GM23248 (cell line): Measurements from ENCODE around the gene PAQR6. TPM values are rescaled to one million over a fixed set of nuclear protein-coding genes. Genes with fewer than 3 reads are reported as not detected.

Experiments used
- DNase-seq: peaks from one replicate; pipeline ENCODE4 v3.0.0-alpha.2; 2015
- H2AFZ ChIP-seq: fragments of 200-600 bp; sonication (generic); 2 replicates; pipeline ENCODE4 v1.6.1; 2016; ENCODE audit warnings: antibody characterized with exemption
- H3F3A ChIP-seq: fragments of 200-600 bp; sonication (generic); 2 replicates; pipeline ENCODE4 v1.6.1; 2016; ENCODE audit warnings: mild to moderate bottlenecking, antibody characterized with exemption, mixed run types; ENCODE audit not compliant: insufficient read depth
- H3K27ac ChIP-seq: fragments of 200-600 bp; sonication (generic); 2 replicates; pipeline ENCODE4 v1.5.1; 2016; ENCODE audit warnings: mild to moderate bottlenecking
- H3K27me3 ChIP-seq: fragments of 200-600 bp; sonication (generic); replicated peaks from 2 replicates; pipeline ENCODE4 v1.6.1; 2016; ENCODE audit warnings: mild to moderate bottlenecking; ENCODE audit not compliant: insufficient read depth
- H3K36me3 ChIP-seq: fragments of 200-600 bp; sonication (generic); 2 replicates; pipeline ENCODE4 v1.6.1; 2016; ENCODE audit warnings: low read depth, mild to moderate bottlenecking
- H3K4me1 ChIP-seq: fragments of 200-600 bp; sonication (generic); 2 replicates; pipeline ENCODE4 v1.6.1; 2016; ENCODE audit warnings: mild to moderate bottlenecking; ENCODE audit not compliant: insufficient read depth
- H3K4me2 ChIP-seq: fragments of 200-600 bp; sonication (generic); one replicate; pipeline ENCODE4 v1.6.1; 2016; ENCODE audit warnings: mild to moderate bottlenecking; ENCODE audit not compliant: unreplicated experiment
- H3K4me3 ChIP-seq: fragments of 200-600 bp; sonication (generic); 2 replicates; pipeline ENCODE4 v1.5.1; 2016; ENCODE audit warnings: mild to moderate bottlenecking
- H3K79me2 ChIP-seq: fragments of 200-600 bp; sonication (generic); 2 replicates; pipeline ENCODE4 v1.6.1; 2016; ENCODE audit warnings: mild to moderate bottlenecking; ENCODE audit not compliant: insufficient read depth
- H3K9ac ChIP-seq: fragments of 200-600 bp; sonication (generic); 2 replicates; pipeline ENCODE4 v1.6.1; 2016; ENCODE audit warnings: mild to moderate bottlenecking
- H3K9me2 ChIP-seq: fragments of 200-600 bp; sonication (generic); 2 replicates; pipeline ENCODE4 v1.6.1; 2016; ENCODE audit warnings: mixed run types, mild to moderate bottlenecking, moderate library complexity; ENCODE audit not compliant: insufficient read depth
- H3K9me3 ChIP-seq: fragments of 200-600 bp; sonication (generic); one replicate; pipeline ENCODE4 v1.6.1; 2017; ENCODE audit warnings: low read depth
- H4K20me1 ChIP-seq: fragments of 200-600 bp; sonication (generic); 2 replicates; pipeline ENCODE4 v1.6.0; 2016; ENCODE audit not compliant: insufficient read depth
- EZH2 ChIP-seq: fragments of 200-600 bp; sonication (generic); IDR thresholded peaks from 2 replicates; pipeline ENCODE4 v1.6.1; 2018; ENCODE audit warnings: antibody characterized with exemption, mild to moderate bottlenecking; ENCODE audit not compliant: insufficient read depth, poor library complexity, severe bottlenecking
- EZH2phosphoT487 ChIP-seq: fragments of 200-600 bp; sonication (generic); IDR thresholded peaks from 2 replicates; pipeline ENCODE4 v1.6.1; 2018; ENCODE audit warnings: antibody characterized with exemption, moderate library complexity, mild to moderate bottlenecking, low read depth; ENCODE audit not compliant: insufficient read depth
- WGBS, 2 experiments: methylation state at CpG; one replicate each; pipeline ENCODE4 v1.1.6; 2015 to 2017; ENCODE audit warnings: low lambda C conversion rate in 2 of 2, low coverage in 1 of 2; ENCODE audit errors: missing lambda C conversion rate in 2 of 2; 5-methylcytosine and 5-hydroxymethylcytosine counted together
- in situ Hi-C: fragments of 300-500 bp; cut with MboI; formaldehyde crosslinking; loops from 2 replicates; pipeline ENCODE4 v1.15.0; 2020
- polyA plus RNA-seq: library from polyadenylated mRNA; unstranded; fragments of >200 nt; fragmentation: Nextera tagmentation; extraction: Ambion mirVana; gene quantifications from 2 replicates; pipeline ENCODE4 v1.2.1, GENCODE V29; 2016
- total RNA-seq: library from RNA; depleted of rRNA; stranded (reverse); fragments of >200 nt; shearing (Covaris generic); gene quantifications from 2 replicates; pipeline ENCODE4 v1.2.3, GENCODE V29; 2014

The PAQR6 gene
- total and polyA plus RNA-seq, 2 experiments from 2014 or later, result 0.54 to 0.81 TPM

- peak overlapping the region; percentile 93 for H3K9ac ChIP-seq
- H3K36me3 ChIP-seq, result peaks cover 5% of the 10 kb centered on the region; the same call in 1 of the 2 replicates
- peak overlapping the region; percentile 80 for H3K27ac ChIP-seq
- in situ Hi-C loops, result no loop called here
- H4K20me1 ChIP-seq, result peaks cover 4% of the 10 kb centered on the region; the same call in 1 of the 2 replicates
- H3K27me3 ChIP-seq, result no peaks in the 10 kb centered on the region
- peaks cover 59% of the 10 kb centered on the region for H3K79me2 ChIP-seq
- WGBS, 2 experiments, result 7 to 8% methylated on average over 21 to 22 of the region's 22 CpGs
- peak overlapping the region; percentile 94 for H3K4me3 ChIP-seq
- H3K4me2 ChIP-seq, result peak overlapping the region; percentile 87
- peaks cover 32% of the 10 kb centered on the region for H3K4me1 ChIP-seq
- no peaks in the 10 kb centered on the region for H3K9me3 ChIP-seq
- peak overlapping the region; percentile 65 for H2AFZ ChIP-seq
- H3K9me2 ChIP-seq, result no peaks in the 10 kb centered on the region
- TF ChIP-seq EZH2, result no peak
- TF ChIP-seq EZH2phosphoT487, result no peak
- peaks cover 35% of the 10 kb centered on the region for H3F3A ChIP-seq
- DNase-seq, result peak; percentile 67
Observed at GRCh38 chr1:156281693-156282478, 34.0 kb upstream of the PAQR6 start.

- peaks cover 59% of the 10 kb centered on the region for H3K79me2 ChIP-seq
- WGBS, 2 experiments, result 14% methylated on average over 8 of the region's 8 CpGs
Observed at GRCh38 chr1:156281281-156281680, 33.4 kb upstream of the PAQR6 start.

GRCh38 chr1:156279837-156280236 is 32.0 kb upstream of the PAQR6 start:
- Histone ChIP-seq H3K4me2 (no peak overlapping the region), H2AFZ (no peak overlapping the region), H3F3A (peaks cover 39% of the 10 kb centered on the region), H3K27ac (no peak overlapping the region), H3K36me3 (peaks cover 19% of the 10 kb centered on the region), H3K9me3 (no peaks in the 10 kb centered on the region), H3K27me3 (no peaks in the 10 kb centered on the region), H3K9ac (no peak overlapping the region), H3K4me3 (no peak overlapping the region), H4K20me1 (peaks cover 4% of the 10 kb centered on the region; the same call in 1 of the 2 replicates), H3K9me2 (no peaks in the 10 kb centered on the region), H3K4me1 (peaks cover 27% of the 10 kb centered on the region), H3K79me2 (peaks cover 59% of the 10 kb centered on the region)
- TF ChIP-seq EZH2phosphoT487 (no peak), EZH2 (no peak)
- in situ Hi-C loops, result no loop called here
- WGBS, 2 experiments, result 95 to 100% methylated on average over 3 of the region's 3 CpGs
- DNase-seq, result no peak

More at GRCh38 chr1:156281281-156281680, 33.4 kb upstream of the PAQR6 start:
- H3K27ac ChIP-seq, result peak overlapping the region; percentile 80
- in situ Hi-C loops, result no loop called here
- H3K27me3 ChIP-seq, result no peaks in the 10 kb centered on the region
- no peak overlapping the region for H2AFZ ChIP-seq
- peak overlapping the region; percentile 87 for H3K4me2 ChIP-seq
- H3K36me3 ChIP-seq, result peaks cover 7% of the 10 kb centered on the region; the same call in 1 of the 2 replicates
- DNase-seq, result peak; percentile 91
- no peaks in the 10 kb centered on the region for H3K9me2 ChIP-seq
- peaks cover 4% of the 10 kb centered on the region; the same call in 1 of the 2 replicates for H4K20me1 ChIP-seq
- no peak for TF ChIP-seq EZH2
- no peak for TF ChIP-seq EZH2phosphoT487
- H3K4me1 ChIP-seq, result peaks cover 32% of the 10 kb centered on the region
- peak overlapping the region; percentile 94 for H3K4me3 ChIP-seq
- no peaks in the 10 kb centered on the region for H3K9me3 ChIP-seq
- peak overlapping the region; percentile 93 for H3K9ac ChIP-seq
- H3F3A ChIP-seq, result peaks cover 39% of the 10 kb centered on the region

GRCh38 chr1:156276966-156277381 is 29.1 kb upstream of the PAQR6 start:
- DNase-seq, result peak; percentile 58
- Histone ChIP-seq H2AFZ (no peak overlapping the region), H3K27me3 (no peaks in the 10 kb centered on the region), H3K9ac (no peak overlapping the region), H4K20me1 (peaks cover 4% of the 10 kb centered on the region; the same call in 1 of the 2 replicates), H3F3A (peaks cover 19% of the 10 kb centered on the region), H3K9me3 (no peaks in the 10 kb centered on the region), H3K4me1 (peaks cover 10% of the 10 kb centered on the region), H3K4me2 (no peak overlapping the region), H3K36me3 (peaks cover 45% of the 10 kb centered on the region), H3K9me2 (no peaks in the 10 kb centered on the region), H3K4me3 (no peak overlapping the region), H3K79me2 (peaks cover 46% of the 10 kb centered on the region), H3K27ac (peak overlapping the region; percentile 53)
- in situ Hi-C loops, result no loop called here
- no peak for TF ChIP-seq EZH2
- no peak for TF ChIP-seq EZH2phosphoT487
- whole genome bisulfite sequencing, 2 experiments, result 64 to 73% methylated on average over 6 of the region's 6 CpGs
